Coronary artery (tissue), 2 donors: ENCODE data around the gene NUP54.

Source experiments
- DNase-seq: peaks from one replicate; pipeline ENCODE4 v3.0.0-alpha.2; 2017; ENCODE audit warnings: low spot score
- H3K27ac ChIP-seq, 2 donors: fragments of 200-600 bp; sonication (generic); one replicate each; pipeline ENCODE4 v1.5.1; 2016 to 2019
- H3K4me3 ChIP-seq: fragments of 200-600 bp; sonication (generic); 2 replicates; pipeline ENCODE4 v1.5.1; 2016; ENCODE audit warnings: mild to moderate bottlenecking, moderate library complexity
- CTCF ChIP-seq: fragments of 200-600 bp; sonication (generic); IDR thresholded peaks from one replicate; pipeline ENCODE4 v1.5.1; 2019; ENCODE audit warnings: antibody characterized with exemption

Gene NUP54

GRCh38 chr4:76078033-76078613, 70.1 kb downstream of the NUP54 start:
- no peak for DNase-seq
- TF ChIP-seq CTCF: no peak
- Histone ChIP-seq H3K27ac (no peak overlapping the region), H3K4me3 (no peak overlapping the region)

GRCh38 chr4:76074993-76075600, 73.1 kb downstream of the NUP54 start:
- H3K4me3 ChIP-seq: no peak overlapping the region
- no peak for TF ChIP-seq CTCF
- no peak overlapping the region for H3K27ac ChIP-seq
- no peak for DNase-seq

- no peak for TF ChIP-seq CTCF
- H3K4me3 ChIP-seq: no peak within 1 kb of the TSS
- DNase-seq: no peak
- H3K27ac ChIP-seq: no peak within 1 kb of the TSS
These were observed 73.7 kb downstream of the NUP54 start, which contains the start of gene ART3 for GRCh38 chr4:76074468-76074867. TSS of gene ART3 (plus strand) at chr4:76074709. CDS start at chr4:76075890, 1,181 bp downstream.

GRCh38 chr4:76072760-76073159, 75.4 kb downstream of the NUP54 start:
- Histone ChIP-seq H3K4me3 (no peak overlapping the region), H3K27ac (no peak overlapping the region)
- DNase-seq: no peak
- TF ChIP-seq CTCF: no peak

GRCh38 chr4:76067652-76068286, 80.4 kb downstream of the NUP54 start:
- peak; percentile 51 for TF ChIP-seq CTCF
- Histone ChIP-seq H3K4me3 (no peak overlapping the region), H3K27ac (no peak overlapping the region)
- no peak for DNase-seq

- Histone ChIP-seq H3K4me3 (no peak overlapping the region), H3K27ac (no peak overlapping the region)
- DNase-seq: no peak
- TF ChIP-seq CTCF: no peak
These were observed 81.7 kb downstream of the NUP54 start for GRCh38 chr4:76066546-76066945.
